Dedifferentiated amniotic fluid mesenchymal stem cell (primary cell): ENCODE results near the gene HMGB3.
"Not testable (repeated sequence)": the region's sequence is repeated elsewhere in the genome, so short reads cannot be mapped to it uniquely, and the experiment has no call there.

Source experiments
- DNase-seq: peaks from one replicate; pipeline ENCODE4 v3.0.0-alpha.2; 2016; ENCODE audit errors: extremely low spot score

Gene HMGB3

GRCh38 chrX:150982788-150983520 lies at the start of gene HMGB3:
TSS of gene HMGB3 (plus strand) at chrX:150983335. CDS start at chrX:150985600, 2,265 bp downstream.
- DNase-seq = peak; percentile 86

DNA sequence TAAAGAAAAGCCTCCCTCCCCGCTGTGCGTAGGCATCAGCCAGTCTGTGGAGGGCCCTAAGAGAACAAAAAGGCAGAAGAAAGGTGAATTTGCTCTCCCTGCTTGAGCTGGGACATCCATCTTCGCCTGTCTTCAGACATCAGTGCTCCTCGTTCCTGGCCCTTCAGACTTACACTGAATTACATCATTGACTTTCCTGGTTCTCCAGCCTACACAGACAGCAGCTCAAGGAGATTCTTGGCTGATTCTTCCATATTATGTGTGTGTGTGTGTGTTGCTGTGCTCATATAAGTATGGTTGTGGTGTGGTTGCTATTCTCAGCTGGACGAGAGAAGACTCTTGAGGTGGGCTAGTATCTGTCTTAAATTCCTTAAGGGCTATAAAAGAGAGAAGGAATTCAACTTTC lies 49.2 kb upstream of the HMGB3 start:
- DNase-seq = no peak

GRCh38 chrX:150934453-150934852 lies 48.7 kb upstream of the HMGB3 start:
- peak; percentile 15 for DNase-seq

- peak; percentile 61 for DNase-seq
Observed at GRCh38 chrX:150935467-150935866, 47.7 kb upstream of the HMGB3 start.

DNA sequence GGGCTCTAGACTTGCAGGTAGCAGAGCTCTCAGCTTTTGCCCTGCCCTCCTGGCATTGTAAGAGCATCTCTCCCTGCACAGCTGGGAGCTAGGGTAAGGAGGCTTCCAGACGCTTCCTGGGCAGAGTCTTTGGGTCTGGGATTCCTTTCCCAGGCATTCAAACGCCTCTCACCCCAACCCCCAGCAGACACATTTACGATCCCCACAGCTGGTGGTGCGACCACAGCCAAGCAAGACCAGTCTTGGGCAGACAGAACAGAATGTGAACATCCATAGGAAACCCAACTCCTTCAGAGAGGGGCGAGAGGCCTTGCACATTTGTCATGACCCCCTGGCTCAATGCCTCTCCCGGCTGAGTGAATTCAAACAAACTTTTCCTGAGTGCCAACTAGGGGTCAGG lies 46.6 kb upstream of the HMGB3 start:
- DNase-seq = no peak

DNA sequence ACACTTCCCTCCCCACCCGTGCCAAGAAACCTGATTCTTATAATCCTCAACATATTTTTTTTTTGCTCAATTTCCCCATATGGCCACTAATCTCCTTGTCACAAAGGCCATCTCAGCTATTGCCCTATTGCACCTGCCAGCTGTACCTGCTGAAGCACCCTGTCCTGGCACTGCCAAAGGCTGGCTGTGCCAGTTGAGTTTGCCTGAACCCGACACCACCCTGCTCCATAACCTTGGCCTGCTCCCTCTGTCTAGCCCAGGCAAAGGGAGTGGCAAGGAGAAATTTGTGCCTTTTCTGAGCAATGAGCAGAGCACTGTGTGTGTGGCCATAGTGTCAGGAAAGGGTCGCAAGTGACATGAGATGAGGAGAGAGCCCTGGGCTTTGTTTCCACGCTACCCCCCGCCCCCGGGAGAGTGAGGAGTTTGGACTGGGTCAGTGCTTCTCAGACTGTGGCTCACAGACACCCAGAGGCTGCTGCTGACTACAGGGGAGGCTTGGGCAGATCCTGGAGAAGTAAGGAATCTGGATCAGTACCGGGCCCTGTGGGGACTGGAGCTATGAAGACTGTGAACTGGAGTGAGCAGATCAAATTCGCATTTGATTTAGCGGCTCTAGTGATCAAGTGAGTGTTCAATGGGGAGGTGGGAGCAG lies 42.2 kb upstream of the HMGB3 start:
- no peak for DNase-seq

GRCh38 chrX:150941580-150941979 lies 41.6 kb upstream of the HMGB3 start:
- no peak for DNase-seq

DNA sequence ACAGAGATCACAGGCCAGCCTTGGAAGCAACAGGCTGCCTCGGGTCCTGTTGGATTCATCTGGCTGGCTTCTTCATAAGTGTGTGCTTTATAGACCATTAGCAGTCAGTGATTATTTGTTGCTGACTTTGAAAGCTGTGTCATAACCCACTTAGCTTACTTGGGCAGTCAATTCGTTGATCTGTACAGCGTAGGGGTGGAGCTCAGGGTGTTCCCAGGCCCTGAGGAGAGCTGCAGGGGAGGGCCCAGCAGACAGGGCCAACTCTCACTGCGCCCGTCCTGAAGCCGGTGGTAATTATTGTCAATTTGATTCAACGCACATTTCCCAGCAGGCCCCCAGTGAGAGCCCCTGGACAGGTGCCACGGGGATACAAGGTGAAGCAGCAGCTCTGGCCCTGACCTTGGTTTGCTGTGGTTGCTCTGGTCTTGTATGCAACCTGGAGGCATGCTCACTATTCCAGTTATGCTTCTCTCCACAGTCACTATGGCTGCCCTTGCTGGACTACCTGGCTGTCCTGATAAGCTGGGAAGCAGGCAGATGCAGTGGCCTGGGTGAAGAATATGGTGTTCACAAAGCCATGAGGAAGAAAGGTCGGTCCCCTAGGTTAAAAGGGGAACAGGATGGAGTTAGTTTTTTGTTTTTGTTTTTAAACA lies 40.1 kb upstream of the HMGB3 start:
- DNase-seq = no peak

DNA sequence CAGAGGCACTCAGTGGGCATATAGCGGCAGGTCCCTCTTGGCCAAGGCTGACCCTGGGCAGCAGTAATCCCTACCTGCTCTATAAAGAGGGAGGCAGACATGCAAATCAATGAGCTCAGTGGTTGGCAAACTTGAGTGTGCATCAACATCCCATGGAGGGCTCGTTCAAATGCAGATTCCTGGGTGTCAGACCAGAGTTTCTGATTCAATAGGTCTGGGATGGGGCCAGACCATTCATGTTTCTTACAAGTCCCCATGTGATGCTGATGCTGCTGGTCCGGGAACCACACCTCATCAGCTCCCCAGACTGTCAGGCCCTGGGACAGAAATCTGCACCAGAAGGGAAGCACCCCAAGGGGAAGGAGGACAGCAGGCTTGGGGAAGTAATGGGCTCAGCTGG lies 38.9 kb upstream of the HMGB3 start:
- no peak for DNase-seq

DNA sequence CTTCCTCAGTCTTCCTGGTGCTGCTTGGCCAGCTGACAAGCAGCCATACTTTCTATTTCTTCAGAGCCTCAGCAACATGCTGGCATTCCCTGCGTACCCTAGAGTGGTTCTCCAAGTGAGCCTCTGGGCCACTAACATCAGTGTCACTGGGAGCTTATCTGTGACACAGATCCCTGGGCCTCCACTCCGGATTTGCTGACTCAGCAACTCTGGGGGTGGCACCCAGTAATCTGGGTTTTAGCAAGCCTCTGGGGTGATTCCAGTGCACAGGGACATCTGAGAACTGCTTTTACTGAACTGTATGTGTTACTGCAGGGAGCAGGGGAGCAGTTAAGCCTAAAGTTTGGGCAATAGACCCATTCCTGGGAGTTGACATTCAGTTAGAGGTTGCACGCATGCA lies 28.2 kb upstream of the HMGB3 start:
- DNase-seq = no peak

- no peak for DNase-seq
Observed at GRCh38 chrX:150955590-150955989, 27.5 kb upstream of the HMGB3 start.

GRCh38 chrX:150958177-150958576 lies 25.0 kb upstream of the HMGB3 start:
- no peak for DNase-seq

- DNase-seq = no peak
Observed at GRCh38 chrX:150959557-150959956, 23.6 kb upstream of the HMGB3 start.

- DNase-seq = no peak
Observed at GRCh38 chrX:150961631-150962030, 21.5 kb upstream of the HMGB3 start.

DNA sequence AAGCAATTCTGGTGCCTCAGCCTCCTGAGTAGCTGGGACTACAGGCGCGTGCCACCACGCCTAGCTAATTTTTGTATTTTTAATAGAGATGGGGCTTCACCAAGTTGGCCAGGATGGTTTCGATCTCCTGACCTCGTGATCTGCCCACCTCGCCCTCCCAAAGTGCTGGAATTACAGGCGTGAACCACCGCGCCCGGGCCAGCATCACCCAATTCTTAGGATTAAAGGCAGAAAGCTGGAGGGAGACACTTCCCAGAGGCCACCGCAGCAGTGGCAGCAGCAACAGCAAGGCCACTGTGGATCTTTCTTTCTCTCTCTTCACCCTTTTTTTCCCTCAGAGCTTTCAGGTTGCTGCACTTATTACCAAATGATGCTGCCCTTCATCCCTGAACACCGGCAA lies 18.7 kb upstream of the HMGB3 start:
- DNase-seq = not testable (repeated sequence)

GRCh38 chrX:150966235-150966634 lies 16.9 kb upstream of the HMGB3 start:
- DNase-seq = no peak

- no peak for DNase-seq
Observed at GRCh38 chrX:150966742-150967141, 16.4 kb upstream of the HMGB3 start.

GRCh38 chrX:150967786-150968185 lies 15.3 kb upstream of the HMGB3 start:
- no peak for DNase-seq

- no peak for DNase-seq
Observed at GRCh38 chrX:150968862-150969720, 14.0 kb upstream of the HMGB3 start.

DNA sequence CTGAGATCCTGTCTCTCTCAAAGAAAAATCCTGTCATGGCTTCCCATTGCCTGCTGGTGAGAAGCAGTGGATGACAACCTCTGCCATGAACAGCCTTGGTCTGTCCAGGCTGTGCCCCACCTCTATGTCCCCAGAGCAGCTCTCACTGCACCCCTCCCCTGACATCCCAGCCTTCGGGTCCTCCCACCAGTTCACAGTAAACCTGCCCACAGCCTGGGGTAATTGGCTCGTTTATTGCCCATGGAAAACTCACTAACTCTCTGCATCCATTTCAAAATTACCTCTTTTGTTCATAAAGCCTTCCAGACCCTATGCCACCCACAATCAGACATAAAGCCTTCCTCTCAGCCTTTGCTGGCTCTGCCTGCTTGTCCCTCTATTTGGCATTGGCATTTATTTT lies 10.7 kb upstream of the HMGB3 start:
- no peak for DNase-seq

DNA sequence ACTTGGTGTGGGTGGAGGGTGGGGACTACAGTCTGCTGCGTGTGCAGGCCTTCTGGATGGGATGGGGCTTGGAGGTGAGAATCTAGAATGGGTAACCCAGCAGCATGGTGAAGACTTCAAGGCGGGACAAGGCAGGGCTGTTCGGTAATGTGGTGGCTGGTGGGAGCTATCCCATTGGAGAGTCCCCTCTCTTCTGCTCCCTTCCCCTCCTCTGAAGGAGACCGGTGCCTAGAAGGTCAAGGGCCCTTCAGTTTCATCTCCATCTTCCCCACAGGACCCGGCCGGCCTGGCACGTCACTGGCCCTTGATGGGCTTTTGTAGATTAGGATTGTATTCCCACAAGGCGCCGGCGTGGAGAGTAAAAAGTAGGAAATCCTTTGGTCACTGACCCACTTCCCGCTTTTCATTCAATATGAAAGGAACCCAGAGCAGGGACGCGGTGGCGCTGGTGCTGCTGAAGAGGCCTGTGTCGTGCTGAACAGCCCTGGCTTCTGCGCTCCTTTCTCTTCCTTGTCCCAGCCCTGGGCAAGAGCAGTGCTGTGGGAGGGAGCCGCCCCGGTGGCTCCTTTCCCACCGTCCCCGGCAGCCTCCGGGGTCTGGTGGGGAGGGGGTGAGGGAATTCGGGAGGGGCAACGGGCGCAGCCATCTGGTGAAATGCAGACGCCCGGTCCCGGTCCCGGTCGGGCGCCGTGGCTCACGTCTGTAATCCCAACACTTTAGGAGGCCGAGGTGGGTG lies 7.3 kb upstream of the HMGB3 start:
- DNase-seq = no peak
